Activated naive CD4-positive, alpha-beta T cell treated with anti-CD3 and anti-CD28 coated beads for 36 hours (primary cell): ENCODE results near the gene AAGAB. TPM values are rescaled to one million over a fixed set of nuclear protein-coding genes. Genes with fewer than 3 reads are reported as not detected.

Experiments
- CTCF ChIA-PET: fragments of 350-600 bp; sonication (Branson Sonifier 250); formaldehyde crosslinking; loops from one replicate; lab custom pipeline; 2021; ENCODE audit warnings: antibody characterized with exemption; lab: Charles Lee
- DNase-seq: peaks from one replicate; pipeline ENCODE4 v3.0.0-alpha.2; 2020
- H3K27ac Mint-ChIP-seq: one replicate; pipeline ENCODE4 v1.8.0; 2021; ENCODE audit warnings: mild to moderate bottlenecking, mixed read lengths
- H3K27me3 Mint-ChIP-seq: one replicate; pipeline ENCODE4 v1.8.0; 2021; ENCODE audit warnings: low read depth, mixed read lengths
- H3K36me3 Mint-ChIP-seq: one replicate; pipeline ENCODE4 v1.8.0; 2021; ENCODE audit warnings: low read depth, mixed read lengths
- H3K4me1 Mint-ChIP-seq: one replicate; pipeline ENCODE4 v1.8.0; 2021; ENCODE audit warnings: low read depth, mixed read lengths
- H3K4me3 Mint-ChIP-seq: one replicate; pipeline ENCODE4 v1.8.0; 2021; ENCODE audit warnings: mild to moderate bottlenecking, moderate library complexity, mixed read lengths
- H3K9me3 Mint-ChIP-seq: one replicate; pipeline ENCODE4 v1.8.0; 2021; ENCODE audit warnings: mixed read lengths
- intact Hi-C: fragments of 100-400 bp; cut with micrococcal nuclease; formaldehyde crosslinking; loops from one replicate; pipeline ENCODE4 v1.15.1; 2023
- total RNA-seq, 2 experiments: library from RNA; stranded (reverse); gene quantifications; one replicate each; pipeline ENCODE4 v1.2.3, GENCODE V29; 2021

The AAGAB gene
- total RNA-seq, 2 experiments from 2014 or later: 47.2 to 48.8 TPM

DNA sequence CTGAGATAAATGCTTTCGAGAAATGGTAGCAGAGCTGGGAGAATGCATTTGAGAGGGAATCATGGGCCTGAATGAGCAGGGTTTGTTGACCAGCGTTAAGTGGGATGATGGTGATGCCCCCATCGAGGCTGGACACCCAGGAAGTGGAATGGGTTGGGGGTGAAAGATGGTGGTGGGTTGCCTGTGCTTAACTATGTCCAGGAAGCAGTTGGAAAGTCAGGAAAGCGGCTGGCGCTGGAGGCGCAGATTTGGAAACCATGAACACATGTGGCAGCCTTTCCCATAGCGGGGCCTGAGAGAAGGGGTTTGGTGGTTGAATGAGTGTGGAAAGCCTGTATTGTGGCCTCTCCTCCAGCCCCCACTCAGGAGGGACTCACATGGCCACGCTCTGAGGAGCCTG lies 80.7 kb downstream of the AAGAB start:
- CTCF ChIA-PET: interaction anchor here (1.3 kb wide), 1 partner anchor 18 kb away, joined by 3 read pairs; no protein-coding TSS in a partner anchor
- no peak for DNase-seq
- Mint-ChIP-seq H3K27ac (peak overlapping the region; percentile 91), H3K9me3 (no peaks in the 10 kb centered on the region), H3K36me3 (peaks cover 26% of the 10 kb centered on the region), H3K4me3 (no peak overlapping the region), H3K27me3 (no peaks in the 10 kb centered on the region), H3K4me1 (peaks cover 58% of the 10 kb centered on the region)
- intact Hi-C loops: loop anchor here (2.0 kb wide), 1 partner anchor 53 kb away; no protein-coding TSS in a partner anchor

DNA sequence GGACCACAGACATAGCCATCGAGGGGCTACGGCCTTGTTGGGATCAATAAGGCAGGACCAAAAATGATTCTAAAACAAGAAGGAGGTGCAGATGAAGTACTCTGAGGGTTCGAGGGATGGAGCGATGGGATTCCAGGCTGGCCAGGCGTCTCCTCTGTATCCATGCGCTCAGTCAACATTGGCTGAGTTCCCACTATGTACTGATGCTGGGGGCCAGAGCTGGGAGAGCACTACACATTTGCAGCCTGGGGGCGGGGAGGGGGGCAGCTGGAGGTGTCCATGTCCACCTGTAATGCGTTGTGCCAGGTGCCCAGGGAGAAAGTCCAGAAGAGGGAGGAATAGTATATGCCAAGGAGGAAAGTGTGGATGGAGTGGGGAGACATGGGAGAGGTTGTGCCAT lies 81.5 kb downstream of the AAGAB start:
- peak overlapping the region; percentile 76 for H3K27ac Mint-ChIP-seq
- intact Hi-C loops: no loop called here
- DNase-seq: no peak
- no peaks in the 10 kb centered on the region for H3K9me3 Mint-ChIP-seq
- H3K27me3 Mint-ChIP-seq: no peaks in the 10 kb centered on the region
- peaks cover 28% of the 10 kb centered on the region for H3K36me3 Mint-ChIP-seq
- CTCF ChIA-PET: interaction anchor here (1.3 kb wide), 1 partner anchor 17 kb away, joined by 3 read pairs; no protein-coding TSS in a partner anchor
- peaks cover 58% of the 10 kb centered on the region for H3K4me1 Mint-ChIP-seq
- no peak overlapping the region for H3K4me3 Mint-ChIP-seq

DNA sequence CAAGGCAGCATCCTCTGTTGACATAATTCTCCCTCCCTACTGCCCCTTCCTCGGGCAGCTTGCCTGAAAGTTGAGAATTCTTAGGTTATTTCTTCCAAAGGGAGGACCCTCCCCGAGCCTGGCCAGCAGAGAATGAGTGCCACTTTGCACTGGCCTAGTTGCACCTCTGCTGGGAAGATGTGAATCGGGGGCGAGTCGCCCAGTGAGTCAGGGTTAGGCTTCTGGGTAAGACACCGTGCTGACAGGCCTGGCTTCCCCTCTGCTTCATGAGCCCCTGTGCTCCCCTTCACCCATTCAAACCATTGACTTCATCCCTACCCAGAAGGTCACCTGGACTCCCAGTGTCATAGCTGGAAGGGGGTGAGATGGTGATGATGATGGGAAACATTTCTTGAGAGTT lies 82.3 kb downstream of the AAGAB start:
- H3K4me1 Mint-ChIP-seq: peaks cover 58% of the 10 kb centered on the region
- H3K9me3 Mint-ChIP-seq: no peaks in the 10 kb centered on the region
- intact Hi-C loops: no loop called here
- peaks cover 29% of the 10 kb centered on the region for H3K36me3 Mint-ChIP-seq
- H3K27ac Mint-ChIP-seq: peak overlapping the region; percentile 76
- H3K27me3 Mint-ChIP-seq: no peaks in the 10 kb centered on the region
- CTCF ChIA-PET: no interaction called here
- DNase-seq: peak; percentile 66
- H3K4me3 Mint-ChIP-seq: no peak overlapping the region

DNA sequence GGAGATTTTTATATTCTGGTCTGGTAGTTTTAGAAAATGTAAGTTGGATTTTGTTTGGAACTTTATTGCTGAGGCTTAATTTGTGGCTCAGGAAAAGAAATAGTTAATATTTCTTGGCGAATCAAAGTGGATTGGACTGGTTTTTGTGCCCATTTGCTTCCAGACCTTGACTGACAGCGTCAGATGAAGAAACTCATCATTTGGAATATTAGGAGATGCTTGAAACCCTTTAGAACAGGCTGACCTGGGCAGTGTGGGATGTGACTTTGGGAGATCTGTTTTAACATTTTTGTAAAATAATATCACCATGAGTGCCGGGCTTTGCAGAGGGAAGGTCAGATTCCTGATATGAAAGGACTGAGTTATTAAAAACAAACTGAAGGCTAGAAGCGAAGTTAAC lies 83.0 kb downstream of the AAGAB start:
- Mint-ChIP-seq H3K4me3 (no peak overlapping the region), H3K27ac (no peak overlapping the region), H3K4me1 (peaks cover 53% of the 10 kb centered on the region), H3K9me3 (no peaks in the 10 kb centered on the region), H3K36me3 (peaks cover 30% of the 10 kb centered on the region), H3K27me3 (no peaks in the 10 kb centered on the region)
- DNase-seq: no peak
- intact Hi-C loops: no loop called here
- CTCF ChIA-PET: no interaction called here

DNA sequence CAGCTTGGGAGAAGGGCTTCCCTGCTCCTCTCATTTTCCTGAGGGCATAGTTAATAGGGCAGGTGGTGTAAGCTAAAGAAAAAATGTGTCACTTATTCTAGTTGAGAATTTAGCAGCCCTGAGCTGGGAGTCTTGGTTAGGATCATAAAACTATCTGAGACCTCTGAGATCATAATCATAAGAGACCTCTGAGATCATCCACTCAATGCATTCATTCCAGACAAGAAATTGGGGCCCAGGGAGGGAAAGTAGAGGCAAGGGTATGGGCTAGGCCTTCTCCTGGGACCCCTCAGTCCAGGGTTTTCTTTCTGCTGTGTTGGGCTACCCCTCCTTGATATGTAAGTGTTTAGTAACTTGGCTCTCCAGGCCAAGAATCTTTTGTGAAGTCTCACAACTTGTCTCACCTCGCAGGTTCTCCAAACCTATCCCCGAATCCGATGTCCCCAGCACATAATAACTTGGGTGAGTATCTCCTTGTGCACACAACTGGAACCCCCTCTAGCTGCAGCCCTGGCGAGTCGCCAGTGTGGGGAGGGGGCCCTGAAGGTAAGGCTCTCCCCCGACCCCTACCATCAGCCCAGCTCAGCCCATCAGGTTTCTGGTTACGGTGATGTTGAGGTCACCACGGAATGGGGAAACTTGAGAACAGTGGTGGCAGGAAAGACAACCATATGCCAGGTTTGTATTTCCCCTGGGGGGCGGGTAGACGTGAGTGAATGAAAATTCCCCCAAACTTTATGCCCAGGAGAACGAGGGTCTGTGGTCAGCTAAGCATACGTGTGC lies 84.1 kb downstream of the AAGAB start:
- Mint-ChIP-seq H3K36me3 (peaks cover 28% of the 10 kb centered on the region), H3K4me3 (no peak overlapping the region)

DNA sequence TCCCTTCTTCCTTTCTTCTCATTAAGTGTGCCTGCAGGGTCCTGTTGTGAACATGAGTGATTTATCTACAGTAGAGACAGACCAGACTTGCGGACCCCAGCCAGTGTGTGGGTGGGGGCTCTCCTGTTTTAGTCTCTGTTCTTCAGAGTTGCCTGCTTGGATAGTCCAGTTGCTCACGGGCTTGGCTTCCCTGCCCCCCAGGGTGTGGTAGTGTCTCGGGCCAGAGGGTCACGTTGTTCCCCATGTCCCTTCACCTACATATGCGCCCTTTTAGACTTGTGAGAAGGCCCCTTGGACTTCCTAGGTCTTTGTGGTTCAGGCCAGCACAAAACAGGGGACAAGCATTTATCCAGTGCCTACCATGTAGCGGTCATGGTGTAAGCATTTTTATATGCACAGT lies 85.8 kb downstream of the AAGAB start:
- intact Hi-C loops: no loop called here
- H3K4me3 Mint-ChIP-seq: no peak overlapping the region
- H3K27ac Mint-ChIP-seq: no peak overlapping the region
- H3K9me3 Mint-ChIP-seq: no peaks in the 10 kb centered on the region
- peaks cover 25% of the 10 kb centered on the region for H3K4me1 Mint-ChIP-seq
- H3K27me3 Mint-ChIP-seq: no peaks in the 10 kb centered on the region
- no peak for DNase-seq
- CTCF ChIA-PET: interaction anchor here (0.6 kb wide), 1 partner anchor 100 kb away, joined by 5 read pairs; no protein-coding TSS in a partner anchor
- peaks cover 25% of the 10 kb centered on the region for H3K36me3 Mint-ChIP-seq

More for the DNA sequence above, 84.1 kb downstream of the AAGAB start:
- peaks cover 41% of the 10 kb centered on the region for H3K4me1 Mint-ChIP-seq
- H3K27me3 Mint-ChIP-seq: no peaks in the 10 kb centered on the region
- CTCF ChIA-PET: no interaction called here
- intact Hi-C loops: no loop called here
- H3K27ac Mint-ChIP-seq: no peak overlapping the region
- no peaks in the 10 kb centered on the region for H3K9me3 Mint-ChIP-seq
- DNase-seq: no peak

DNA sequence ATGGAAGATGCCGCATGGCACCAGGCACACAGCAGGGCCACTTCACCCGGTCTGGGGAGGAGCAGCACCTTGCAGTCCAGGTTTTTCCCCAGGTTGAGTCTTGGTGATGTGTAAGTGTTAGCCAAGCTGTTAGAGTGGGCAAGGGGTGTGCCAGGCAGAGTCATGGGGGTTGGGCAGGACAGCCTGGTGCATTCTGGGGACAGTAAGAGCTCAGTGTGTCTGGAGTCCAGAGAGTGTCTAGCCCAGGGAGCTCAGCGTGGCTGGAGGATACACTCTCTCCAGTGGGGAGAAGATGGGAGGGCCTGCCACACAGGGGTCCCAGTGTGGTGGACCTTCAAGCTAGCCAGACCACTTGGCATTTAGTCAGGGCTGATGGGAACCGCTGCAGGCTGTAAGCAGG lies 87.4 kb downstream of the AAGAB start:
- H3K36me3 Mint-ChIP-seq: peaks cover 17% of the 10 kb centered on the region
- no peak for DNase-seq
- intact Hi-C loops: no loop called here
- no peaks in the 10 kb centered on the region for H3K27me3 Mint-ChIP-seq
- H3K4me3 Mint-ChIP-seq: no peak overlapping the region
- H3K9me3 Mint-ChIP-seq: no peaks in the 10 kb centered on the region
- H3K27ac Mint-ChIP-seq: peak overlapping the region; percentile 44
- peaks cover 9% of the 10 kb centered on the region for H3K4me1 Mint-ChIP-seq
- CTCF ChIA-PET: interaction anchor here (1.1 kb wide), 1 partner anchor 33 kb away, joined by 3 read pairs; no protein-coding TSS in a partner anchor

DNA sequence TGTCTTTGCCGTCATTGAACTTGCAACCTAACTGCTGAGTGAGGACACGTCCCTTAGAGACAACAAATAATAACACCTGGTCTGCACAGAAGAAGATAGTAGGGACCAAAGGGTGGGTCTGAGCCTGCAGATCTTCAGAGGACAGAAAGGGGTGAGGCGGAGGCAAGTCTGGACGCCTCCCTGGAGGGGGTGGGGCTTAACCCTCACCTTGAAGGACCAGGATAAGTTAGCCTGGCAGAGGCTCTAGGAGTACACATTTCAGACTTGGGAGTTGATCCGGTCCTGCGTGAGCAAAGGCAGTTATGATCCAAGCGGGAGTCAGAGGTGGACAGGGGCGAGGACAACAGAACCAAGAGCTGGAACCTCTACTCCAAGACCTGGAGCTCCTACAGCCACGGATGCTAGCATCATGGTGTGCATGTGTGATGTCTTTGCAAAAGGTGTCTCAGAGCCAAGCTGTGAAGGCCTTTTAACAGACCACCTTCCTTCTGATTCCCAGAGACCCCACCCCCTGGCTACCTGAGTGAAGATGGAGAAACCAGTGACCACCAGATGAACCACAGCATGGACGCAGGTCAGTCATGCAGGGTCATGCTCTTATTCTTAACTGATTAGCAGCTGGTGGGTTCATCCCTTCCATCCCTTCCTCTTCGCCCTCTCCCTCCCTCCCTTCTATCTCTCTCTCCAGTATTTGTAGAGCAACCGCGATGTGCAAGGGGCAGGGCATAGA lies 88.0 kb downstream of the AAGAB start:
- Mint-ChIP-seq H3K9me3 (no peaks in the 10 kb centered on the region), H3K4me1 (peaks cover 5% of the 10 kb centered on the region), H3K36me3 (peaks cover 16% of the 10 kb centered on the region), H3K27me3 (no peaks in the 10 kb centered on the region), H3K27ac (peak overlapping the region; percentile 44), H3K4me3 (no peak overlapping the region)
- intact Hi-C loops: no loop called here
- CTCF ChIA-PET: interaction anchor here (1.1 kb wide), 1 partner anchor 32 kb away, joined by 3 read pairs; no protein-coding TSS in a partner anchor
- no peak for DNase-seq

DNA sequence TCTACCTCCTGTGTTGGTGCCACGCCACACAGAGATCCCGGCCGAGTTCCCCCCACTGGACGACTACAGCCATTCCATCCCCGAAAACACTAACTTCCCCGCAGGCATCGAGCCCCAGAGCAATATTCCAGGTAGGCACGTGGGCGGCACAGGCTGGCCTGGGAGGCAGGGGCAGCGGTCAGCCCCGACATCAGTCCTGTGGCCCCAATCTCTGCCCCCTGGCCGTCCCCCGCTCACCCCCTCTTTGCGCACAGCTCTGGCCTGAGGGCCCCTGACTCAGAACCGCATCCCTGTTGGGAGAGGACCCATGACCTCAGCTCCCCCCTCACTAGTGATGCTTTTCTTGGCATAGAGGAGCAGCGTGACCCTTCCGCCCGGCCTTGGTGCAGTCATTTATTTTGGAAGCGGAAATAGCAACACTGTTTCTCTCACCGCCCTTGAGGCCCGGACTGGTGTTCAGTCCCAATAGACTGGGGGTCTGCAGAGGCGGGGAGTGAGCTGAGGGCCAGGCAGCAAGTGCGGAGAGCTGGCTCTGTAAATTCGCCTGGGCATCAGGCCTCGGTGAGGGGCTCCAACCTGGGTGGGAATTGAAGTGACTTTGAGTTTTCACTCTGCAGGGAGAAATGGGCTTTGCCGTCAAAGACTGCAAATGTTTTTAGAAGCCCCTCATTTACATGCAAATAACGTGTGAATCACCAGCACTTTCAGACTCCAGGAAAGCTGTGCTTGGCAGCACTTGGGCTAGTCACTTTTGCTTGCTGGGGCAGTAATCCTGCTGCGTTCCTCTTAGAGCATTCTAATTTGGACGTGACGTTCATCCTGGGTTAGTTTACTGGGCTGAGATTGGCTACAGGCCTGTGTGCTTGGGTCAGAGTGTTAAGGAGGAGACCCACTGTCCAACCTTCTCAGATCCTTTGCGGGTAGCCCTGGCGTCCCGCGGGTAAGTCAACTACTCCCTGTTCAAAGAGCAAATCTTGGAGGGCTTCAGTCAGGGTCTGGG lies 88.9 kb downstream of the AAGAB start:
- Mint-ChIP-seq H3K36me3 (peaks cover 12% of the 10 kb centered on the region), H3K9me3 (no peaks in the 10 kb centered on the region), H3K4me1 (peaks cover 2% of the 10 kb centered on the region), H3K27ac (no peak overlapping the region), H3K4me3 (no peak overlapping the region), H3K27me3 (no peaks in the 10 kb centered on the region)
- intact Hi-C loops: no loop called here
- DNase-seq: no peak
- CTCF ChIA-PET: interaction anchor here (0.6 to 1.8 kb wide), 2 partner anchors 10 to 122 kb away, joined by 3 to 4 read pairs; no protein-coding TSS in a partner anchor

DNA sequence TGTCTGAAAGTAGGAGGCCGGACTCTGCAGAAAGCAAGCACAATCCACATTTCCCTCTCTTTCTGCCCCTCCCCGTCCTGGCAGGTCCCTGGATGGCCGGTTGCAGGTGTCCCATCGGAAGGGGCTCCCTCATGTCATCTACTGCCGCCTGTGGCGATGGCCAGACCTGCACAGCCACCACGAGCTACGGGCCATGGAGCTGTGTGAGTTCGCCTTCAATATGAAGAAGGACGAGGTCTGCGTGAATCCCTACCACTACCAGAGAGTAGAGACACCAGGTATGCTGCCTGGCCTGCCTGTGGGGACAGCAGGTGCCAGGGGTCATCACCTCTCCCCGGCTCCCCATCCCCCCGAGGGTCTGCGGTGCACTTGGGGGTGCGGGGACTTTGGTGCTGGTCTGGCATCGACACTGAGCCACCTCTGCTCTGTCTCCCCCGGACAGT lies 89.6 kb downstream of the AAGAB start:
- Mint-ChIP-seq H3K27ac (no peak overlapping the region), H3K27me3 (no peaks in the 10 kb centered on the region), H3K9me3 (no peaks in the 10 kb centered on the region), H3K4me3 (no peak overlapping the region), H3K4me1 (peaks cover 2% of the 10 kb centered on the region), H3K36me3 (peaks cover 12% of the 10 kb centered on the region)
- intact Hi-C loops: no loop called here
- CTCF ChIA-PET: interaction anchor here (0.6 to 1.8 kb wide), 2 partner anchors 9 to 123 kb away, joined by 3 to 4 read pairs; no protein-coding TSS in a partner anchor
- DNase-seq: no peak

DNA sequence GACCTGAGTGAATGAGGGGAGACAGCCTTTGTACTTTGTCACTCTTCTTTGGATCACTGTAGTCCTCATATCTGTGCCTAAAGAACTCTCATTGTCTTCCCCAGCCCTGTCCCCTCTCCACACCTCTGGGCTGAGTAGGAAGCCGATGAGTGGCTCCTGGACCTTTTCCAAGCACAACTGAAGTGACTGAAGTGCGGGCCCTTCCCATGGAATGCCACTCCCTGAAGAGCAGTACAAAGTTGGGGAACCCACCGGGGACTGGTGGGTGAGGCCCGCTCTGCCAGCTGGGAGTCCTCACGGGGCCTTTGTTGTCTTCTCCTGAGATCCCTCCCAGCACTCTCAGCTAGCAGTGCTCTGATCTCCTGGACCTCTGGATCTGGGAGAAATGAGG lies 90.1 kb downstream of the AAGAB start:
- no peak for DNase-seq
- no peak overlapping the region for H3K27ac Mint-ChIP-seq
- H3K4me1 Mint-ChIP-seq: no peaks in the 10 kb centered on the region
- peaks cover 12% of the 10 kb centered on the region for H3K36me3 Mint-ChIP-seq
- CTCF ChIA-PET: interaction anchor here (0.6 to 1.8 kb wide), 2 partner anchors 9 to 123 kb away, joined by 3 to 4 read pairs; no protein-coding TSS in a partner anchor
- no peaks in the 10 kb centered on the region for H3K9me3 Mint-ChIP-seq
- H3K27me3 Mint-ChIP-seq: no peaks in the 10 kb centered on the region
- no peak overlapping the region for H3K4me3 Mint-ChIP-seq
- intact Hi-C loops: no loop called here
